ENCODE results near the gene C12orf42. TPM values are rescaled to one million over a fixed set of nuclear protein-coding genes. Genes with fewer than 3 reads are reported as not detected.
A peak's percentile ranks its signal among the peaks of the same experiment; 100 is the strongest.

C12orf42 gene
- total RNA-seq, 1 donor from 2014 or later, result not detected

- Mint-ChIP-seq H3K9me3 (peaks cover 8% of the 10 kb centered on the region), H3K36me3 (ENCODE audit: low read depth) (no peaks in the 10 kb centered on the region), H3K27ac (no peak overlapping the region), H3K4me1 (peaks cover 2% of the 10 kb centered on the region), H3K27me3 (peaks cover 8% of the 10 kb centered on the region), H3K4me3 (no peak overlapping the region)
- DNase-seq, result no peak
- intact Hi-C loops (cut with micrococcal nuclease), result no loop called here
These were observed 18.1 kb upstream of the C12orf42 start for GRCh38 chr12:103513875-103514274.

GRCh38 chr12:103505371-103506236, 9.8 kb upstream of the C12orf42 start:
- Mint-ChIP-seq H3K27ac (peak overlapping the region; percentile 73), H3K9me3 (no peaks in the 10 kb centered on the region), H3K36me3 (ENCODE audit: low read depth) (no peaks in the 10 kb centered on the region), H3K4me1 (peaks cover 27% of the 10 kb centered on the region), H3K4me3 (peak overlapping the region; percentile 21), H3K27me3 (peaks cover 14% of the 10 kb centered on the region)
- DNase-seq, result peak; percentile 85
- intact Hi-C loops (cut with micrococcal nuclease), result loop anchor here (1.0 to 10.0 kb wide), 9 partner anchors 9 to 1711 kb away; partner anchors contain the start of gene PMCH

DNA sequence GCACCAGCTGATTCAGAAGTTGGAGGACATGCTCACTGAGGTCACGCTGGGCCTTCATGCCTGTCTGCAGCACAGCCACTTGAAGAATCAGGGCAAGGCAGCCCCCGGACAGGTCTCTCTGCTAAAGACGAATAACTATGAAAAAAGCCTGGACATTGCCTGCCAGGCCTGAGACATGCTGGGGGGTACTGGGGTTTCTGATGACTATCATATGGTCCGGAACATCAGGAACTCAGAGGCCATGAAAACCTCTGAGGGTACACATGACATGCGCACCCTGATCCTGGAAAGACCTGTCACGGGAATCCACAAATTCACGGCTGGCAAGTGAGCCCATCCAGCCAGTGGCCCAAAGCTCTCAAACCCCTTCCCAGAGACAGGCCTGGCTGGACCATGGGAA, 8.8 kb upstream of the C12orf42 start:
- H3K27ac Mint-ChIP-seq, result peak overlapping the region; percentile 41
- peaks cover 29% of the 10 kb centered on the region for H3K4me1 Mint-ChIP-seq
- DNase-seq, result peak; percentile 54
- no peaks in the 10 kb centered on the region for H3K9me3 Mint-ChIP-seq
- intact Hi-C loops (cut with micrococcal nuclease), result loop anchor here (1.0 to 10.0 kb wide), 9 partner anchors 8 to 1710 kb away; partner anchors contain the start of gene PMCH
- no peak overlapping the region for H3K4me3 Mint-ChIP-seq
- H3K27me3 Mint-ChIP-seq, result peaks cover 14% of the 10 kb centered on the region
- no peaks in the 10 kb centered on the region for H3K36me3 Mint-ChIP-seq (ENCODE audit: low read depth)

DNA sequence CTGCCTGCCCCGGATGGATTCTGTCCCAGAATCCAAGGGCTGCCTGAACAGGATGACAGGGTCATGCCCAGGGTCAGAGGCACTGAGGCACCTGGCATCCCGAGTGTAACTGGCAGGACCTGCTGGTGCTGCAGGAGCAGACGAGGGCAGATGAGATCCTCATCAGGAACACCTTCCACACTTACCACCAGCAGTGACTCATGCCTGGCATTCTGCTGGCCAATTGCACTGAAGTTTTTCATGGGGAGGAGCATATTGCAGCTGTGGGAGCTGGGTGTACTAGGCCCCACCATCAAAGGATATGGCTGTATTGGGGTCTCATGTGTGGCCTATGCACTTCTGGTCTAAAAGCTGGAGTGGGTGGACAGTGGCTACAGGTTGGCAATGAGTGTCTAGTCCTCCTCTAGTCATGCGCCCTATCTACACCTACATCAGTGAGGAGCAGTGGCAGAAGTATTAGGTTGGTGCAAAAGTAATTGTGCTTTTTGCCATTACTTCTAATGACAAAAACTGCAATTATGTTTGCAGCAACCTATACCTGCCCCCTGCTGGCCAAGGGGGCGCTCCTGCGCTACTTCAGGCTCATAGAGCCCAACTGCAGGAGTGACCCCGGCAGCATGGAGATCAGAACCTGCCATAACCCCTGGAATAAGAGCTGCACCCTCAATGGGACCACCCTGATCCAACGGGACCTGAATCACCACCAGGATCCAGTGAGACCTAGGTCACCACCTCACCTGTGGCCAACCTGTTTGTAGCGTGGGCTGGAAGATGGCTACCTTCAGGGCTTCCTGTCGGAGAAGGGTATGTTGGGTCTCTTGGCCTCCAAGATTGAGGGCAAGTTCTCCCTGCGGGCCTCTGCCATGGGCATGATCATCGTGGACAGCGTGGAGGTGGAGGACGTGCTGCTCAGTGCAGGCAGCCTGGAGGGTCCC, 8.0 kb upstream of the C12orf42 start:
- Mint-ChIP-seq H3K4me1 (peaks cover 34% of the 10 kb centered on the region), H3K27ac (no peak overlapping the region), H3K27me3 (peaks cover 13% of the 10 kb centered on the region), H3K4me3 (no peak overlapping the region), H3K36me3 (ENCODE audit: low read depth) (no peaks in the 10 kb centered on the region), H3K9me3 (peaks cover 4% of the 10 kb centered on the region)
- intact Hi-C loops (cut with micrococcal nuclease), result loop anchor here (2.0 to 10.0 kb wide), 5 partner anchors 47 to 1709 kb away; partner anchors contain the start of gene PMCH
- peak; percentile 86 for DNase-seq

GRCh38 chr12:103501447-103501846, 5.7 kb upstream of the C12orf42 start:
- no peak overlapping the region for H3K27ac Mint-ChIP-seq
- intact Hi-C loops (cut with micrococcal nuclease), result loop anchor here (10.0 kb wide), 3 partner anchors 397 to 1707 kb away; partner anchors contain the start of gene PMCH
- no peak overlapping the region for H3K4me3 Mint-ChIP-seq
- no peaks in the 10 kb centered on the region for H3K36me3 Mint-ChIP-seq (ENCODE audit: low read depth)
- peaks cover 9% of the 10 kb centered on the region for H3K27me3 Mint-ChIP-seq
- peaks cover 11% of the 10 kb centered on the region for H3K9me3 Mint-ChIP-seq
- peaks cover 35% of the 10 kb centered on the region for H3K4me1 Mint-ChIP-seq
- no peak for DNase-seq

- no peak overlapping the region for H3K27ac Mint-ChIP-seq
- H3K9me3 Mint-ChIP-seq, result peaks cover 11% of the 10 kb centered on the region
- H3K4me3 Mint-ChIP-seq, result no peak overlapping the region
- intact Hi-C loops (cut with micrococcal nuclease), result loop anchor here (1.0 to 5.0 kb wide), 2 partner anchors 58 to 343 kb away; partner anchors contain the start of gene NT5DC3
- H3K36me3 Mint-ChIP-seq (ENCODE audit: low read depth), result no peaks in the 10 kb centered on the region
- DNase-seq, result peak; percentile 51
- peaks cover 30% of the 10 kb centered on the region for H3K4me1 Mint-ChIP-seq
- peaks cover 19% of the 10 kb centered on the region for H3K27me3 Mint-ChIP-seq
These were observed 3.8 kb upstream of the C12orf42 start for GRCh38 chr12:103499571-103499970.

DNA sequence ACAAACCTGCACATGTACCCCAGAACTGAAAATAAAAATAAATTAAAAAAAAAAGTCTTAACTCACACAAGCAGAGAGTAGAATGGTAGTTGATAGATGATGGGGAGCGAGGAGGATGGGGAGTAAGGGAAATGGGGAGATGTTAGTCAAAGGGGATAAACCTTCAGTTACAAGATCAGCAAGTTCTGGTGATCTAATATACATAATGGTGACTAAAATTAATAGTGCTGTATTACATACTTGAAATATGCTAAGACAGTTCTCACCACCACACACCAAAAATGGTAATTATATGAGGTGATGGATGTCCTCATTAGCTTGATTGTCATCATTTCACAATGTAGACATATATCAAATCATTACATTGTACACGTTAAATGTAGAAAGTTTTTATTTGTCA, 3.2 kb upstream of the C12orf42 start:
- Mint-ChIP-seq H3K27ac (peak overlapping the region; percentile 36), H3K4me1 (peaks cover 35% of the 10 kb centered on the region), H3K4me3 (peak overlapping the region; percentile 18), H3K36me3 (ENCODE audit: low read depth) (no peaks in the 10 kb centered on the region), H3K9me3 (peaks cover 11% of the 10 kb centered on the region), H3K27me3 (peaks cover 25% of the 10 kb centered on the region)
- peak; percentile 10 for DNase-seq
- intact Hi-C loops (cut with micrococcal nuclease), result loop anchor here (1.0 to 5.0 kb wide), 2 partner anchors 58 to 343 kb away; partner anchors contain the start of gene NT5DC3

GRCh38 chr12:103494734-103495468, 867 bp downstream of the C12orf42 start:
- no peaks in the 10 kb centered on the region for H3K36me3 Mint-ChIP-seq (ENCODE audit: low read depth)
- H3K27ac Mint-ChIP-seq, result no peak overlapping the region
- H3K4me3 Mint-ChIP-seq, result peak overlapping the region; percentile 64
- peaks cover 39% of the 10 kb centered on the region for H3K27me3 Mint-ChIP-seq
- intact Hi-C loops (cut with micrococcal nuclease), result loop anchor here (5.0 kb wide), 1 partner anchor 347 kb away; the partner anchor contains the start of gene NT5DC3
- DNase-seq, result no peak
- peaks cover 11% of the 10 kb centered on the region for H3K9me3 Mint-ChIP-seq
- peaks cover 25% of the 10 kb centered on the region for H3K4me1 Mint-ChIP-seq

GRCh38 chr12:103494051-103494733, 1.6 kb downstream of the C12orf42 start:
- peak; percentile 49 for DNase-seq
- intact Hi-C loops (cut with micrococcal nuclease), result no loop called here
- H3K4me3 Mint-ChIP-seq, result peak overlapping the region; percentile 64
- H3K27ac Mint-ChIP-seq, result no peak overlapping the region
- H3K9me3 Mint-ChIP-seq, result peaks cover 8% of the 10 kb centered on the region
- peaks cover 35% of the 10 kb centered on the region for H3K27me3 Mint-ChIP-seq
- peaks cover 19% of the 10 kb centered on the region for H3K4me1 Mint-ChIP-seq
- no peaks in the 10 kb centered on the region for H3K36me3 Mint-ChIP-seq (ENCODE audit: low read depth)

GRCh38 chr12:103493199-103493598, 2.6 kb downstream of the C12orf42 start:
- intact Hi-C loops (cut with micrococcal nuclease), result no loop called here
- Mint-ChIP-seq H3K27ac (no peak overlapping the region), H3K4me1 (peaks cover 17% of the 10 kb centered on the region), H3K27me3 (peaks cover 34% of the 10 kb centered on the region), H3K9me3 (peaks cover 2% of the 10 kb centered on the region), H3K36me3 (ENCODE audit: low read depth) (no peaks in the 10 kb centered on the region), H3K4me3 (no peak overlapping the region)
- peak; percentile 37 for DNase-seq

DNA sequence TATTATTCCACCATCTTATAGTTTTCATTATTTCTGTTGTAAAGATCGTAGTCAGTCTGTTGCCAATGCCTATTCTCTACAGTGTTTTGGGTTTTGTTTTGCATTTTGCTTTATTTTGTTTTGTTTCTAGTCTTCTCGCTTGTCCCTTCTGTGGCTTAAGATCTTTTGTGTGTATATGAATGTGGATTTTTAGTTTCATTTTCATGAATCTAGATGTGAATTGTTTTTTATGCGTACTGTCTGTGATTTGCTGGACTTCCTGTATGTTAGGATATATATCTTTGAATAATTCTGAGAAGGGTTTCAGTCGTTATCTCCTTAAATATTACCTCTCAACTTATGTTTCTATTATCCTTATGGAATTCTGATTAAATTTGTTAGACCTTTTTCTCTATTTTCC, 13.4 kb downstream of the C12orf42 start:
- intact Hi-C loops (cut with micrococcal nuclease), result no loop called here
- Mint-ChIP-seq H3K36me3 (ENCODE audit: low read depth) (no peaks in the 10 kb centered on the region), H3K4me1 (peaks cover 6% of the 10 kb centered on the region), H3K27ac (peak overlapping the region; percentile 4), H3K9me3 (peaks cover 11% of the 10 kb centered on the region), H3K4me3 (peak overlapping the region; percentile 30), H3K27me3 (no peaks in the 10 kb centered on the region)
- DNase-seq, result peak; percentile 16

- intact Hi-C loops (cut with micrococcal nuclease), result no loop called here
- Mint-ChIP-seq H3K27me3 (no peaks in the 10 kb centered on the region), H3K27ac (no peak overlapping the region)
These were observed 20.7 kb downstream of the C12orf42 start for GRCh38 chr12:103475073-103475472.

More at GRCh38 chr12:103475073-103475472, 20.7 kb downstream of the C12orf42 start:
- no peak for DNase-seq
- Mint-ChIP-seq H3K36me3 (ENCODE audit: low read depth) (no peaks in the 10 kb centered on the region), H3K4me3 (no peak overlapping the region), H3K9me3 (peaks cover 3% of the 10 kb centered on the region), H3K4me1 (peaks cover 8% of the 10 kb centered on the region)

All from activated CD4-positive, alpha-beta T cell treated with anti-CD3 and anti-CD28 coated beads, Interleukin-2, amount 10 ng/mL, durations not matched to agents 24 days and 14 days (primary cell).